Immature natural killer cell (primary cell): ENCODE results near the gene SYNE3. TPM values are rescaled to one million over a fixed set of nuclear protein-coding genes. Genes with fewer than 3 reads are reported as not detected.

Experiments
- DNase-seq, 3 donors: peaks; one replicate each; pipeline ENCODE4 v3.0.0; 2022; ENCODE audit warnings: mixed read lengths in 1 of 3
- H3K27ac Mint-ChIP-seq, 6 donors: one replicate each; pipeline ENCODE4 v1.8.0; 2020; ENCODE audit warnings: mixed read lengths in 6 of 6, mild to moderate bottlenecking in 5 of 6, inconsistent platforms in 4 of 6, moderate library complexity in 3 of 6
- H3K27me3 Mint-ChIP-seq, 3 donors: one replicate each; pipeline ENCODE4 v1.8.0; 2020 to 2021; ENCODE audit warnings: low read depth in 3 of 3, mild to moderate bottlenecking in 3 of 3, mixed read lengths in 3 of 3, moderate library complexity in 3 of 3, inconsistent platforms in 1 of 3
- H3K36me3 Mint-ChIP-seq, 3 donors: one replicate each; pipeline ENCODE4 v1.8.0; 2020; ENCODE audit warnings: mixed read lengths in 3 of 3, inconsistent platforms in 2 of 3, mild to moderate bottlenecking in 2 of 3
- H3K4me1 Mint-ChIP-seq, 2 donors: one replicate each; pipeline ENCODE4 v1.8.0; 2020; ENCODE audit warnings: inconsistent platforms in 2 of 2, mild to moderate bottlenecking in 2 of 2, mixed read lengths in 2 of 2, moderate library complexity in 1 of 2
- H3K4me3 Mint-ChIP-seq, 5 donors: one replicate each; pipeline ENCODE4 v1.8.0; 2020; ENCODE audit warnings: mild to moderate bottlenecking in 5 of 5, mixed read lengths in 5 of 5, inconsistent platforms in 3 of 5, moderate library complexity in 3 of 5
- H3K9me3 Mint-ChIP-seq, 6 donors: one replicate each; pipeline ENCODE4 v1.8.0; 2020; ENCODE audit warnings: mild to moderate bottlenecking in 6 of 6, mixed read lengths in 6 of 6, inconsistent platforms in 4 of 6, moderate library complexity in 3 of 6
- polyA plus RNA-seq, 3 donors: library from polyadenylated mRNA; unstranded; fragments of 300-500 nt; fragmentation: Illumina TruSeq; gene quantifications; one replicate each; pipeline ENCODE4 v1.2.3, GENCODE V29; 2021

The SYNE3 gene
- polyA plus RNA-seq, 3 donors from 2014 or later = 1.0 to 1.4 TPM; not detected in 1

DNA sequence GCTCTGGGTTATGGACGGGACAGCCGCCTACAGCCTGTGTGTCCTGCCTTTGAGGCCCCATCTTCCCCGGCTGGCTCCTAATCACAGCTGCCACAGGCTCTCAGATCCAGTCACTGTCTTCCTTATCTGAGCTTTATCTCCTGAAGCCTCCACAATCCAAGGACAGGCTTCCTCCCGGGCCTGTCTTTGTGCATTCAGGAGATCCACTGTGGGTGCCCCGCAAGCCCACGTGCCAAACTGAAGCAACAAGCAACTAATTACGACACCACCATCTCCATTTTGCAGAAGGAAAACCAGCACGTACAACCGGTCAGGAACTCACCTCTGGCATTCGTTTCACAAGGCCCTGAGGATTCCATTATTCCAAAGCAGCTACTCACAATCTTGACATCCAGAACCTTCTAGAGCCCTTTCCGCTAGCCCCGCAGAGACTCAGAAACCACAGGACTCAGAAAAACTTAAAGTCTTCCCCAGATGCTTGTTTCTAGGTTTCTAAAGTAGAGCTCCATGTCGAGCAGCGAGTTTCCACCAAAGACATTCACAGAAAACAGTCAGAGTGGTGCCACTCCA, 14.0 kb downstream of the SYNE3 start:
- H3K9me3 Mint-ChIP-seq = no peaks in the 10 kb centered on the region
- H3K36me3 Mint-ChIP-seq = peaks cover 8 to 16% (median 14%) of the 10 kb centered on the region in 3 donors
- H3K4me3 Mint-ChIP-seq = no peak overlapping the region
- peaks cover 0 to 4% (median 0%) of the 10 kb centered on the region in 3 donors for H3K27me3 Mint-ChIP-seq
- no peak overlapping the region for H3K27ac Mint-ChIP-seq
- peaks cover 27 to 30% of the 10 kb centered on the region in 2 donors for H3K4me1 Mint-ChIP-seq
- DNase-seq = no peak

DNA sequence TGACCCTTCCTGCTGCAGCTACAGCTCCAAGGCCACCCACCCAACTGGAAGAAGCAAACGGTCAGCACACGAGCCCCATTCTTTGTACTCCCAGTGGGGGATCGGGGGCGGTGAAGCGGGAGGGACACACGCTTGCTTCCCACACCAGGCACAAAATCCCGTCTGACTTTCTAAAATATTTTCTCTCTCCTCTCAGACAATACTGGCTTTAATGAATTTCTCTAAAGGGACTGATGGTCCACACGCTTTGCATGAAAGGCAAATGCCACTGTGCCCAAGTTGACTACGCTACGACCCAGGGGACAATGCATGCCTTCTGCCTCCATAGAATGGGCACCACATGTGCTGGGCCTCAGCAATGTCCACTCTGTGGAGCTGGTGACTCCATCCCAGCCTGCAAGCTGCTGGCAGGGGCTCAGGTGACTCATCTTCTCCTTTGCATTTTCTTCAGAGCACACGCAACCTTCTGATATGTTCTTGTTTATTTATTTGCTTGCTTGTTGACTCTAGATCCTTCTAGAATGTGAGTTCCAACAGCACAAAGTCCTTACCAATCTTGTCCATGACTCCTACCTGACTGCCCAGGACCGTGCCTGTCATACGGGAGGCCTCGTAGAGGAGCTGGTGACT, 15.6 kb downstream of the SYNE3 start:
- DNase-seq = no peak
- Mint-ChIP-seq H3K4me3 (no peak overlapping the region), H3K9me3 (no peaks in the 10 kb centered on the region), H3K27me3 (no peaks in the 10 kb centered on the region), H3K36me3 (peaks cover 8 to 14% (median 14%) of the 10 kb centered on the region in 3 donors), H3K27ac (no peak overlapping the region), H3K4me1 (peaks cover 24 to 28% of the 10 kb centered on the region in 2 donors)

GRCh38 chr14:95500201-95500681, 16.2 kb downstream of the SYNE3 start:
- no peak overlapping the region for H3K27ac Mint-ChIP-seq
- H3K36me3 Mint-ChIP-seq = peaks cover 8 to 14% (median 12%) of the 10 kb centered on the region in 3 donors
- no peaks in the 10 kb centered on the region for H3K27me3 Mint-ChIP-seq
- no peaks in the 10 kb centered on the region for H3K9me3 Mint-ChIP-seq
- H3K4me1 Mint-ChIP-seq = peaks cover 26 to 31% of the 10 kb centered on the region in 2 donors
- no peak overlapping the region for H3K4me3 Mint-ChIP-seq
- no peak for DNase-seq

GRCh38 chr14:95499354-95499750, 17.1 kb downstream of the SYNE3 start:
- Mint-ChIP-seq H3K4me3 (no peak overlapping the region), H3K9me3 (no peaks in the 10 kb centered on the region), H3K27ac (no peak overlapping the region), H3K4me1 (peaks cover 30 to 37% of the 10 kb centered on the region in 2 donors), H3K27me3 (no peaks in the 10 kb centered on the region), H3K36me3 (peaks cover 8 to 15% (median 12%) of the 10 kb centered on the region in 3 donors)
- DNase-seq = no peak

DNA sequence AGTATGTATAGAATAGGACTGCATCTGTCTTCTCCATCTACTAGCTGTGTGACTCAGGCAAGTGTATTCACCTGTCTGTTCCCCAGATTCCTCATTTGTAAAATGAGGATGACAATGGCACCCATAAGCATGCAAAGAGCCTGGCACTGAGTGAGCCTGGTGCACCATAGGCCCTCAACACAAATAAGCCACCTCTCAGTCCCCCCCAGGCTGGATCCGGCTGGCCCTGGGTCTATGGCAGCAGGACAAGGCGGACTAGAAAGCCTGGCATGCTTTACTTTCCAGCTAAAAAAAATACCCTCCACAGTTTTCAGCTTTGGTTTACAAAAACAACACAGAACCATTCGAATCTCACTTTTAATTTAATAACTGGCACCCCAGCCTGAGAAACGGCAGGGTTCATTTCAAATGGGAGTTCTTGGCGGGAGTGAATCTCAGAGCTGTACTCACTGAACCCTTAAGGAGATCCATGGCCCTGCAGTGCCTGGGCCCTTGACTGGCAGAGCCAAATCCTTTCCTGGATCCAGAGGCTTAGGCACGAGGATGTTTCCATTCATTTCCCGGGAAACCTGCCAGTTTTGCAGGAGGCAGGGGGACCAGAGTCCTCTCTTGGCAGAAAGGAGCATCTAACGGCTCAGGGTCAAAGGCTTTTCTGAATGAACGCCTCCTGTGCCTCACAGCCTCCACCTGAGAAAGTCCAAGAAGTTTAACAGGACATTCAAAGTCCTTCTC, 17.7 kb downstream of the SYNE3 start:
- DNase-seq = no peak
- H3K27ac Mint-ChIP-seq = no peak overlapping the region
- H3K4me3 Mint-ChIP-seq = no peak overlapping the region
- H3K27me3 Mint-ChIP-seq = no peaks in the 10 kb centered on the region
- peaks cover 8 to 19% (median 12%) of the 10 kb centered on the region in 3 donors for H3K36me3 Mint-ChIP-seq
- H3K9me3 Mint-ChIP-seq = no peaks in the 10 kb centered on the region
- peaks cover 32 to 37% of the 10 kb centered on the region in 2 donors for H3K4me1 Mint-ChIP-seq

GRCh38 chr14:95497561-95498011, 18.9 kb downstream of the SYNE3 start:
- no peaks in the 10 kb centered on the region for H3K9me3 Mint-ChIP-seq
- peaks cover 32 to 36% of the 10 kb centered on the region in 2 donors for H3K4me1 Mint-ChIP-seq
- DNase-seq = no peak
- H3K27ac Mint-ChIP-seq = no peak overlapping the region
- no peak overlapping the region for H3K4me3 Mint-ChIP-seq
- H3K36me3 Mint-ChIP-seq = peaks cover 8 to 16% (median 11%) of the 10 kb centered on the region in 3 donors
- H3K27me3 Mint-ChIP-seq = no peaks in the 10 kb centered on the region

GRCh38 chr14:95496690-95497259, 19.7 kb downstream of the SYNE3 start:
- no peak for DNase-seq
- Mint-ChIP-seq H3K4me1 (peaks cover 32 to 33% of the 10 kb centered on the region in 2 donors), H3K36me3 (peaks cover 9 to 15% (median 14%) of the 10 kb centered on the region in 3 donors), H3K4me3 (peak overlapping the region in 2 of 5 donors; percentile 26 to 51), H3K27me3 (no peaks in the 10 kb centered on the region), H3K9me3 (no peaks in the 10 kb centered on the region), H3K27ac (peak overlapping the region in 5 of 6 donors; percentile 27 to 80 (median 64))

DNA sequence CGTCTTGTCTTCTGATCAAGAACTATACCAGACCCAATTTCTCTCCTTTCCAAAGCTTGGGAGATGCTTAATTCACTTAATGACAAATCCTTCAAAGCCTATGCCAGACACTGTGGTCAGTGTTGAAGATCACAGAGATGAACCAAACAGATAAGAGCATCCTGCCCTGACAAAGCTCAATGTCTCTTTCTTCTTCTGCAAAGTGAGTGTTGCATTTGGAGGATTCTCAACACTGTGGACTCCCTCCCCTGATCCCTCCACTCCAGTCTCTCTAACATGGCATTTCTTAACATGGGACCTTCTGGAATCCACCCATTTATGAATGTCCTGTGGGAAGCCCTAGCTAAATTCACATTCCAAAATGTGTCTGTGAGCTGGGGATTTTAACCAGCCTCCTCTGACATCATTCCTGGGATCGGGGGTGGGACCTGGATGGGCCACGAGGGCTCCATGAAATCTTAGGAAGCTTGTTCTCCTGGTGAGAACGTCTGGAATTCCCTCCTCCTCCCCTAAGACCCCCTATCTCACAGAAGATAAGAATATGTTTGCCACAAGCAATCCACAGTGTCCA, 20.3 kb downstream of the SYNE3 start:
- peak in 1 of 3 donors; percentile 9 for DNase-seq
- no peaks in the 10 kb centered on the region for H3K9me3 Mint-ChIP-seq
- peak overlapping the region in 3 of 5 donors; percentile 26 to 51 (median 34) for H3K4me3 Mint-ChIP-seq
- no peaks in the 10 kb centered on the region for H3K27me3 Mint-ChIP-seq
- peaks cover 32 to 33% of the 10 kb centered on the region in 2 donors for H3K4me1 Mint-ChIP-seq
- H3K27ac Mint-ChIP-seq = peak overlapping the region in 5 of 6 donors; percentile 27 to 96 (median 78)
- H3K36me3 Mint-ChIP-seq = peaks cover 6 to 12% (median 12%) of the 10 kb centered on the region in 3 donors

DNA sequence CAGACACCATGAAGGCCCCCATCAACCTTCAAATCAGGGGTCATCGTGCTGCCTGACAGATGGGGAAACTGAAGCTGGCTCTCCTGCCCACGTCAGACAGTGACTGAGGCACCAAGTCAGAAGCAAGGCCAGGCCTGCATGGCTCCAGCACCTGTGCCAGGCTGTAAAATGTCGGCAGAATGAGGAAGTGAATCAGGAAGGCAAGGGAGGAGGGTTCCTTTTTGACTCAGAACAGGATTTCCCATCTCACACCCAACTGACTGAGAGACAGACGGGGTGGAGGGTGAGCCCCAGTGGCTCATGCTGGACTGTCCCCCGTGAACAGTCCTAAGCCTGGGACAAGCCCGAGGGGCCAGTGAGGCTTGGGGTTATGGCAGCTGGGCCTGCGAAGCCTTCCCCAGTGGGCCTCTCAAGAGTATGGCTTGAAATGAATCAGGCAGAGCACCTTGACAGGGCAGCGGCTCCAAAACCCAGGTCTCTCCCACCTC, 20.9 kb downstream of the SYNE3 start:
- Mint-ChIP-seq H3K4me3 (peak overlapping the region in 2 of 5 donors; percentile 47 to 57), H3K4me1 (peaks cover 31 to 32% of the 10 kb centered on the region in 2 donors), H3K36me3 (peaks cover 1 to 6% (median 6%) of the 10 kb centered on the region in 3 donors), H3K27ac (peak overlapping the region; percentile 77 to 96 (median 90)), H3K27me3 (no peaks in the 10 kb centered on the region), H3K9me3 (no peaks in the 10 kb centered on the region)
- no peak for DNase-seq

DNA sequence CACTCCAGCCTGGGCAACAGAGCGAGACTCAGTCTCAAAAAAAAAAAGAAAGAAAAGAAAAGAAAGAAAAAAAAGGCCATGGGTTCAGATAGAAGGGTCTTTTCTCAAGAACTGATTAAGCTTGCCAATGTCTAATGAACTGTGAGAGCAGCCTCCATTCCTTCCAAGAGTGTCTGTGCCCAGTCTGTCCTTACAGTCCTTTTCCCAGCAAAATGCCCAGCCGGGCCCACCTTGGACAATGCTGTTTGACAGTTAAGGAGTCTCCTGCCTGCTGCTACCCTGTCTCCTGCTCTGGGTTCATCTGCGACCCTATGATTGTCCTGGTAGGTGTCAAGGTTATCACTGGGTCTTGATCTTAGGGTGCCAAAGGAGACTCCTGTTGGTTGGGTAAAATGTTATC, 21.4 kb downstream of the SYNE3 start:
- Mint-ChIP-seq H3K9me3 (no peaks in the 10 kb centered on the region), H3K36me3 (peaks cover 0 to 6% (median 5%) of the 10 kb centered on the region in 3 donors)

DNA sequence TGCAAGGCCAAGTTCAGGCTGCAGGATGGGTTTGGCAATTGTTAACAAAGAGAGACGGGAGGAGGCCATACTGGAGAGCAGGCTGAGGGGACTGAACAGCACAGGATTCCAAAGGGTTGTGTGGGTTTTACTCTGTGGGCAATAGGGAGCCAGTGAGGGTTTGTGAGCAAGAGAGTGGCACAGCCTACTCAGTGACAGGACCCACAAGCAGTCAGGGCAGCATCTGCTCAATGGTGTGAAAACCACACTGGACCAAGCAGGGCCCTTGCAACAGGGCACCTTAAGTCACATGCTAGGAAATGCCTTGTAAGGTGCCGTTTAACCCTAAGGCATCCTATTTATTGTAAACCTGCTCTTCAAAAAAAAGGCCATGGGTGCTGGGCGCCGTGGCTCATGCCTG, 22.0 kb downstream of the SYNE3 start:
- Mint-ChIP-seq H3K36me3 (peaks cover 0 to 6% (median 5%) of the 10 kb centered on the region in 3 donors), H3K27me3 (no peaks in the 10 kb centered on the region), H3K4me3 (peak overlapping the region in 1 of 5 donors; percentile 57), H3K9me3 (no peaks in the 10 kb centered on the region), H3K4me1 (peaks cover 31 to 32% of the 10 kb centered on the region in 2 donors), H3K27ac (peak overlapping the region; percentile 21 to 96 (median 84))
- DNase-seq = peak in 1 of 3 donors; percentile 24

More for the DNA sequence above, 21.4 kb downstream of the SYNE3 start:
- H3K27ac Mint-ChIP-seq = peak overlapping the region; percentile 77 to 96 (median 90)
- H3K4me1 Mint-ChIP-seq = peaks cover 31 to 32% of the 10 kb centered on the region in 2 donors
- DNase-seq = no peak
- no peaks in the 10 kb centered on the region for H3K27me3 Mint-ChIP-seq
- H3K4me3 Mint-ChIP-seq = peak overlapping the region in 3 of 5 donors; percentile 17 to 57 (median 47)

DNA sequence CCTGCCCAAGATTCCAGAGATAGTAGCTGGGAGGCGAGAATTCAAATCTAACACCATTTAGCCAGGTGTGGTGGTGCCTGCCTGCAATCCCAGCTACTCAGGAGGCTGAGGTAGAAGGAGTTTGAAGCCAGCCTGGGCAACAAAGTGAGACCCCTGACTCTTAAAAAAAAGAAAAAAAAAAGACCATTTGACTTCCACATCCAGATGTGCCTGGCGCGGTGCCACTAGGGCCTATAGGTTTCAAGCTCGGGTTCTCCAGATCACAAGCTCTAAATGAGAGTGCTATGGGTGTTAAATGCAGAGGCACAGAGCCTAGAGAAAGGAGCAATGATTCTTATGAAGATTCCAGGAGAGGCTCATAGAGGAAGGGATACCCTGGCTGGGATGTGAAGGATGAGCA, 22.5 kb downstream of the SYNE3 start:
- H3K4me1 Mint-ChIP-seq = peaks cover 31 to 32% of the 10 kb centered on the region in 2 donors
- no peaks in the 10 kb centered on the region for H3K27me3 Mint-ChIP-seq
- H3K9me3 Mint-ChIP-seq = no peaks in the 10 kb centered on the region
- DNase-seq = no peak
- peaks cover 0 to 6% (median 5%) of the 10 kb centered on the region in 3 donors for H3K36me3 Mint-ChIP-seq
- H3K4me3 Mint-ChIP-seq = peak overlapping the region in 1 of 5 donors; percentile 57
- H3K27ac Mint-ChIP-seq = peak overlapping the region; percentile 7 to 96 (median 74)

DNA sequence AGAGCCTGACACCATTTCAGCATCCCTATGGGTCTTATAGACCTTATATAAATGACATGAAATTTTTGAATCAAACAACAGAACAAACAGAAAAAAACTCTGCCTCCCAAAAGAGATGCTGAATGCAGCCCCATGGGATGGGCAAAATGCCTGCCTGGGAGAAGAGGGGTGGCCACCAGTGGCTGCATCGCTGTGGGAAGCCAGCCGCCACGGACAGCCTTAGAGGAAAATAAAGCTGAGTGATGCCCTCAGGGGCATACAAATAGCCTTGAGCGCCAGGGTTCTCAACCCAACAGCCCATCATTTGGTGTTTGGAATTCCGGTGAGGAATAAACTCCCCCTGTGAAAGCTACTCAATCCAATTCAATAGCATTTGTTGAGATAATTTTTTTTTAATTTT, 22.9 kb downstream of the SYNE3 start:
- H3K27me3 Mint-ChIP-seq = no peaks in the 10 kb centered on the region
- peak overlapping the region in 1 of 6 donors; percentile 35 for H3K27ac Mint-ChIP-seq
- no peak for DNase-seq
- peaks cover 31 to 32% of the 10 kb centered on the region in 2 donors for H3K4me1 Mint-ChIP-seq
- peaks cover 0 to 6% (median 5%) of the 10 kb centered on the region in 3 donors for H3K36me3 Mint-ChIP-seq
- H3K4me3 Mint-ChIP-seq = no peak overlapping the region
- no peaks in the 10 kb centered on the region for H3K9me3 Mint-ChIP-seq
